ENCODE data around the gene SMC1B.
"Not testable (repeated sequence)": the region's sequence is repeated elsewhere in the genome, so short reads cannot be mapped to it uniquely, and the experiment has no call there.

Gene SMC1B

DNA sequence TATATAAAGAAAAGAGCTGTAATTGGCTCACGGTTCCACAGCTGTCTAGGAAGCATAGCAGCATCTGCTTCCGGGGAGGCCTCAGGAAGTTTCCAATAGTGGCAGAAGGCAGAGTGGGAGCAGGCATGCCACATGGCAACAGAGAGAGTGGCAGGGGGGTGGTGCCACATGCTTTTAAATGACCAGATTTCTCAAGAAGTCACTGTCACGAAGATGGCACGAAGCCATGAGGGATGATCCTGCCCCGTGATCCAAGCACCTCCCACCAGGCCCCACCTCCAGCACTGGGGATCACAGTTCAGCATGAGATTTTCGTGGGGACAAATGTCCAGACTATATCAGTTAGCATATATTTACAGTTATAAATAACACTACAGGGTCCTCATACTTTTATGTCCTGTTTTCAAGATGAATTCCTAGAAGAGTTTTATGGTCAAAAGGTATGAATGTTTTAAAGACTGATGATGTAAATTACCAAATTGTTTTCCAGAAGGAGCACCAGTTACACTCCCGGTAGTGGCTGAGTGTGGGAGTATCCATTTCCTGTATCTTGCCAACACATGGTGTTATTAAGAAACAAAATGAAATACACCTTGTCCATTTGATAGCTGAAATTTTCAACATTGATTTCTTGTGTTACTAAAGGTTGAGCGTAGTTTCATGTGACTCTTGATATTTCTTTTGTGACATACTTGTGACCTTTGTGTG, 84.4 kb downstream of the SMC1B start:
- TF ChIP-seq, protein P1, sequence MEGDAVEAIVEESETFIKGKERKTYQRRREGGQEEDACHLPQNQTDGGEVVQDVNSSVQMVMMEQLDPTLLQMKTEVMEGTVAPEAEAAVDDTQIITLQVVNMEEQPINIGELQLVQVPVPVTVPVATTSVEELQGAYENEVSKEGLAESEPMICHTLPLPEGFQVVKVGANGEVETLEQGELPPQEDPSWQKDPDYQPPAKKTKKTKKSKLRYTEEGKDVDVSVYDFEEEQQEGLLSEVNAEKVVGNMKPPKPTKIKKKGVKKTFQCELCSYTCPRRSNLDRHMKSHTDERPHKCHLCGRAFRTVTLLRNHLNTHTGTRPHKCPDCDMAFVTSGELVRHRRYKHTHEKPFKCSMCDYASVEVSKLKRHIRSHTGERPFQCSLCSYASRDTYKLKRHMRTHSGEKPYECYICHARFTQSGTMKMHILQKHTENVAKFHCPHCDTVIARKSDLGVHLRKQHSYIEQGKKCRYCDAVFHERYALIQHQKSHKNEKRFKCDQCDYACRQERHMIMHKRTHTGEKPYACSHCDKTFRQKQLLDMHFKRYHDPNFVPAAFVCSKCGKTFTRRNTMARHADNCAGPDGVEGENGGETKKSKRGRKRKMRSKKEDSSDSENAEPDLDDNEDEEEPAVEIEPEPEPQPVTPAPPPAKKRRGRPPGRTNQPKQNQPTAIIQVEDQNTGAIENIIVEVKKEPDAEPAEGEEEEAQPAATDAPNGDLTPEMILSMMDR (IDR thresholded peaks at IDR 0.05) = no peak
- TF ChIP-seq ZFX (IDR thresholded peaks at IDR 0.05; ENCODE audit: borderline replicate concordance) = no peak

DNA sequence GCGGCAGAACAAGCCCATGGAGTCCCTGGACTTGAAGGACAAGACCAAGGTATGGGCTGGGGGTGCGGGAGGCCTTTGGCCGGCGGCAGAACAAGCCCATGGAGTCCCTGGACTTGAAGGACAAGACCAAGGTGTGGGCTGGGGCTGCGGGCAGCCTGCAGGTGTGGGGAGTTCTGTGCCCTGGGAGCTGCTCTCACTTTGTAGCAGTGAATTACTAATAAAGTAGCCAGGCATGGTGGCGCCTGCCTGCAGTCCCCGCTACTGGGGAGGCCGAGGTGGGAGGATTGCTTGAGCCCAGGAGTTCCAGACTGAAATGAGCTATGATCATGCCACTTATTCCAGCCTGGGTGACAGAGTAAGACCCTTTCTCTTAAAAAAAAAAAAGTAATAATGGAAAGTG, 85.1 kb downstream of the SMC1B start:
- not testable (repeated sequence) for H3K27ac ChIP-seq

More for the DNA sequence above, 84.4 kb downstream of the SMC1B start:
- H3K27ac ChIP-seq = no peak overlapping the region

DNA sequence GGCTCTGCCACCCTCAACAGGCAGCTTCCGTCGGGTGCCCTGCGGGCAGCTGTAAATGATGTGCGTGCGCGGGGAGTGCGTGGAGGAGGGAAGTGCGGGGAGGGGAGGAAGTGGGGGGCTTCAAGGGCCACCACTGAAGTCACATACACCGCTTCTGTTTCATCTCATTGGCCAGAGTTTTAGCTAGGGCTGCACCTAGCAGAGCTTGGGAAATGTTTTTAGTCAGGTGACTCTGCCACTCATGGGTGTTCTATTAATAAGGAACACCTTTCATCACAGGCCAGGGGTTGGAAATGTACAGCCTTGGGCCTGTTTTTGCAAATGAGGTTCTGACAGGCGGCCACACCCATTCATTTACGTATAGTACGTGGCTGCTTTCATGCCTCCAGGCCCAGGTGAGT, 89.1 kb downstream of the SMC1B start:
- TF ChIP-seq ZFX (IDR thresholded peaks at IDR 0.05; ENCODE audit: borderline replicate concordance) = no peak
- TF ChIP-seq, protein P1 (IDR thresholded peaks at IDR 0.05) = no peak
- H3K27ac ChIP-seq = no peak overlapping the region

DNA sequence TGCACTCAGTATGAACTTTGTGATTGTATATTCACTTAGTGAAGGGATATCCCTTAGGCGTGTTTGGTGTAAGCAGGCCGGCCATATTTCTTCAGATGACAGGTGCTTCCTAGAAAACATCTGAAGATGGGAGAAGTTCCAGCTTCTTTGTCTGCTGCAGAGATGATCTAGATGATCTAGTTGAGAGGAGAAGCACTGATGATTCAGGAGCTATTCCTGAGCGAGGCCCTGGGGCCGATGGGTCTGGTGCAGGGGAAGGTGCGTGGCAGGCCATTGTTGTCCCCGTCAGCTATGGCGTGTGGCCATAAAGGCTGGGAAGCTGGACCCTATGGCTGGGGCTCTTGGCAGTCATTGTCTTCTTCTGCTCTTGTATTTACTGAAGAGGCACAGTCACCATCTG, 89.7 kb downstream of the SMC1B start:
- H3K27ac ChIP-seq = no peak overlapping the region
- TF ChIP-seq ZFX (IDR thresholded peaks at IDR 0.05; ENCODE audit: borderline replicate concordance) = no peak
- TF ChIP-seq, protein P1 (IDR thresholded peaks at IDR 0.05) = no peak

DNA sequence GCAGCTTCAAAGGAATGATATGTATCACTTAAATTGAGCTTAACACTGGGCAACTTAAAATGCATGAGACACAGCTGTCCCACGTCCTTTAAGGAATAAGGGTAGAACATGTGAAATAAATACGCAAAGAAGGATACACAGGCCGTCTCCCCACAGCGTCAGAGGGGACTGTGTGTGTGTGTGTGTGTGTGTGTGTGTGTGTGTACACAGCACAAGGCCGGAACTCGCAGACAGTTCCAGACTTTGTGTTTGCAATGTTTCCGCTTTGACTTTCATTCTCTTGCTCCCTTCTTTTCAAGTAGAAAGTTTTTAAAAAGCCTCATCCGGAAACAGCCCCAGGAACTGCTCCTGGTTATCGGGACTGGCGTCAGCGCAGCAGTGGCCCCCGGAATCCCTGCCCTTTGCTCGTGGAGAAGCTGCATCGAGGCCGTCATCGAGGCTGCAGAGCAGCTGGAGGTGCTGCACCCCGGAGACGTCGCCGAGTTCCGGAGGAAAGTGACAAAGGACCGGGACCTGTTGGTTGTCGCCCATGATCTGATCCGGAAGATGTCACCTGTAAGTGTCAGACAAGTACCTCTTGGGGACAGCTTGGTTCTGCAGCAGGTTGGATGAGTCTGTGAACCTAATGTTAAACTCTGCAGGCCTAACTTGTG, 90.4 kb downstream of the SMC1B start:
- no peak overlapping the region for H3K27ac ChIP-seq
- TF ChIP-seq, protein P1 (IDR thresholded peaks at IDR 0.05) = no peak
- TF ChIP-seq ZFX (IDR thresholded peaks at IDR 0.05; ENCODE audit: borderline replicate concordance) = no peak

DNA sequence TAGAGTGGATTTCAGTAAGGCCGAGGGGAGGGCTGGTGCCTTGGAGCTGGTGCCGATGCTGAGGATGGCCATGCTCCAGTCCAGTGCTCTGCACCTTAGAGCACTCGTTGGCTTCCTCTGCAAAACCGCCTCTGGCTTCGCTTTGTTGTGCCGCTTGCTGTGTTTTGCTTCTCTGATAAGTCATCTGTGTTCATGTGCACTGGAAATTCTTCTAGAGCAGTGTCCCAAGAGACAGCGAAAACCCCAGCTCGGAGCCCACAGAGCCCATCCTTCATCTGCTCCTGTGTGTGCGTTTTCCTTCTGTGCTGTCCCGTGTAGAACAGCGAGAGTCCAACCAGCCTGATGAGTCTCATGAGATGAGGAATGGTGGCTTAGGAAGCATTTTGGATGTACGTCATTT, 91.6 kb downstream of the SMC1B start:
- TF ChIP-seq ZFX (IDR thresholded peaks at IDR 0.05; ENCODE audit: borderline replicate concordance) = no peak
- TF ChIP-seq, protein P1 (IDR thresholded peaks at IDR 0.05) = no peak
- no peak overlapping the region for H3K27ac ChIP-seq

DNA sequence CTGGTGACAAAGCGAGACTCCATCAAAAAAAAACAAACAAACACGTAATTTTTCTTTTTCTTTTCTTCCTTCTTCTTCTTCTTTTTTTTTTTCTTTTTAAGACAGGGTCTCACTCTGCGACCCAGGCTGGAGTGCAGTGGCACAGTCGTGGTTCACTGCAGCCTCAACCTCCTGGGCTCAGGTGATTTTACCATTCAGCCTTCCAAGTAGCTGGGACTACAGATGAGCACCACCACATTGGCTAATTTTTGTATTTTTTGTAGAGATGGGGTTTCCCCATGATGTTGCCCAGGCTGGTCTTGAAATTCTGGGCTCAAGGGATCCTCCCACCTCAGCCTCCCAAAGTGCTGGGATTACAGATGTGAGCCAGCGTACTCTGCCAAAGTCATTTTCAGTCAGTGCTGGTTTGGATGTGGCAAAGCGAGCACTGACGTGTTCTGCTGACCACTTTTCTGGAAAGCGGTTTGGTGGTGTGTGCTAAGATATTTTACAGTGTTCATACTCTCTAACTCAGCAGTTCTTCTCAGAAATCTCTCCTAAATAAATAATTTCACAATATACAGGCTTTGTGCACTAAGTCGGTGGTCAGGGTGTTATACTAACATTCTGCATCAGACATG, 92.9 kb downstream of the SMC1B start:
- TF ChIP-seq, protein P1 (IDR thresholded peaks at IDR 0.05) = no peak
- TF ChIP-seq ZFX (IDR thresholded peaks at IDR 0.05; ENCODE audit: borderline replicate concordance) = no peak
- H3K27ac ChIP-seq = no peak overlapping the region

Measured in 22Rv1 (cell line).